ENCODE data around the gene ST7.

Gene ST7

DNA sequence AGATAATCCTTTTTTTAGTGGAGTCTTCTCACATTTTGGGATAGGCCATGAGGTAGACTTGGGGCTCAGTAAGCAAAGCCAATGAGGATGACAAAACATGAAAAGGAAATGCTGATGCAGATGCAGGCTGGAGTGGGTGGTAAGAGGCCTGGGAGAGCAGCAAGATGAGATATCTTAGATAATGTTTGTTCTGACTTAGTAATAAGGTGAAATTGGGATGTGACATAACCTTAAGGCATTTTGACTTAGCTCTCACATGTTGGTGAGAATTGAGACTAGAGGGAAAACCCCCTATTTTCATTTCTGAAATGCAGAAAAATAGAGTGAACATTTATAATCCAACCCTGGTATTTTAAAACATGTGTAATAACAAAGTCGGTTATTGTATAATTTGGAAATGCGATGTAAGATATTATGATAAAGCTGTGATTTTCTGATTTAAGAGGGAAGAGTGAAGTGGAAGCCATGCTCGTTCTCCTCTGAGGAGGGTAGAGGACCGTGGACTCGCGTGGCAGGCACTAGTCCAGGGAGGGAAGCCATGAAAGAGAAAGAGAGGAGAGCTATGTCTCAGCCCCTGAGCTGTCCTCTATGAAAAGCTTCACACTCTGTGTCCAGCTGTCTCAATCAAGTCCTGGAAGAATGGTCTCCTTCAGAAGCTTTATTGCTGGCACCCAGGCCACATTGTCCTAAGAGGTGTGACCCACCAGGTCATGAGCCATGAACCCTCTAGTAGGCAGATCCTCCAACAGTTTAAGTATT, 57.3 kb downstream of the ST7 start:
- peaks cover 3% of the 10 kb centered on the region for H3K4me1 ChIP-seq (ENCODE audit: insufficient read depth, low read length)
- H3K9ac ChIP-seq (ENCODE audit: low read depth, low read length): no peak overlapping the region
- H3K27ac ChIP-seq (ENCODE audit: low read depth, low read length): no peak overlapping the region
- H3K9me3 ChIP-seq (ENCODE audit: insufficient read depth, low read depth, low read length): no peaks in the 10 kb centered on the region
- H3K36me3 ChIP-seq (ENCODE audit: insufficient read depth, low read length): no peaks in the 10 kb centered on the region
- 95% methylated on average over 6 of the region's 6 CpGs for WGBS
- H3K27me3 ChIP-seq (ENCODE audit: insufficient read depth, low read length): no peaks in the 10 kb centered on the region
- no peak overlapping the region for H3K4me3 ChIP-seq (ENCODE audit: low read length)

- WGBS: 73% methylated on average over 6 of the region's 6 CpGs
- H3K4me1 ChIP-seq (ENCODE audit: insufficient read depth, low read length): peaks cover 3% of the 10 kb centered on the region
- no peak overlapping the region for H3K27ac ChIP-seq (ENCODE audit: low read depth, low read length)
- H3K9me3 ChIP-seq (ENCODE audit: insufficient read depth, low read depth, low read length): no peaks in the 10 kb centered on the region
- no peak overlapping the region for H3K9ac ChIP-seq (ENCODE audit: low read depth, low read length)
- no peak overlapping the region for H3K4me3 ChIP-seq (ENCODE audit: low read length)
- no peaks in the 10 kb centered on the region for H3K36me3 ChIP-seq (ENCODE audit: insufficient read depth, low read length)
- no peaks in the 10 kb centered on the region for H3K27me3 ChIP-seq (ENCODE audit: insufficient read depth, low read length)
Observed at GRCh38 chr7:117011419-117012260, 58.3 kb downstream of the ST7 start.

DNA sequence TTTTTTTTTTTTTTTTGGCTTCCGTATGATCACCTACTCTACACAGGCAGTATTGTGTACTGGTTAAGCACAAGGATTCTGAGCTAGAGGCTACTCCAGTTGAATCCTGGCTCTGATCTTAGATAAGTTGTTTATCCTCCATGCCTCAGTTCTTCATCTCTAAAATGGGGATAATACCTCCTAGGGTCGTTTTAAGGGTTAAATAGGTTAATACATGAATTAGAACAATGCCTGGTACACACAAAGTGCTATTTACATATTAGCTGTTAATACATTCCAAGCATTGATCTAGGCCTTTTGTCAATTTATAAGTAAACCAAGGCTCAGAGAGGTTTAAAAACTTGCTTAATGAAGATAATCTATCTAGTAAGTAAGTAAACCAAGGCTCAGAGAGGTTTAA, 59.0 kb downstream of the ST7 start:
- Histone ChIP-seq H3K4me1 (ENCODE audit: insufficient read depth, low read length) (peaks cover 3% of the 10 kb centered on the region), H3K27ac (ENCODE audit: low read depth, low read length) (no peak overlapping the region), H3K4me3 (ENCODE audit: low read length) (no peak overlapping the region), H3K9me3 (ENCODE audit: insufficient read depth, low read depth, low read length) (no peaks in the 10 kb centered on the region), H3K9ac (ENCODE audit: low read depth, low read length) (no peak overlapping the region), H3K36me3 (ENCODE audit: insufficient read depth, low read length) (no peaks in the 10 kb centered on the region), H3K27me3 (ENCODE audit: insufficient read depth, low read length) (no peaks in the 10 kb centered on the region)
- WGBS: no CpG with 5 or more reads among the region's 2 CpGs

GRCh38 chr7:117012696-117013095, 59.4 kb downstream of the ST7 start:
- no peak overlapping the region for H3K9ac ChIP-seq (ENCODE audit: low read depth, low read length)
- no peaks in the 10 kb centered on the region for H3K27me3 ChIP-seq (ENCODE audit: insufficient read depth, low read length)
- H3K4me3 ChIP-seq (ENCODE audit: low read length): no peak overlapping the region
- peaks cover 3% of the 10 kb centered on the region; the same call in 1 of the 2 replicates for H3K4me1 ChIP-seq (ENCODE audit: insufficient read depth, low read length)
- no CpG with 5 or more reads among the region's 1 CpG for WGBS
- H3K9me3 ChIP-seq (ENCODE audit: insufficient read depth, low read depth, low read length): no peaks in the 10 kb centered on the region
- H3K27ac ChIP-seq (ENCODE audit: low read depth, low read length): no peak overlapping the region
- H3K36me3 ChIP-seq (ENCODE audit: insufficient read depth, low read length): no peaks in the 10 kb centered on the region

- H3K36me3 ChIP-seq (ENCODE audit: insufficient read depth, low read length): no peaks in the 10 kb centered on the region
- peaks cover 3% of the 10 kb centered on the region; the same call in 1 of the 2 replicates for H3K4me1 ChIP-seq (ENCODE audit: insufficient read depth, low read length)
- H3K27me3 ChIP-seq (ENCODE audit: insufficient read depth, low read length): no peaks in the 10 kb centered on the region
- WGBS: 89% methylated on average over 2 of the region's 2 CpGs
- H3K9ac ChIP-seq (ENCODE audit: low read depth, low read length): no peak overlapping the region
- H3K27ac ChIP-seq (ENCODE audit: low read depth, low read length): no peak overlapping the region
- H3K4me3 ChIP-seq (ENCODE audit: low read length): no peak overlapping the region
- H3K9me3 ChIP-seq (ENCODE audit: insufficient read depth, low read depth, low read length): no peaks in the 10 kb centered on the region
Observed at GRCh38 chr7:117014099-117014656, 60.9 kb downstream of the ST7 start.

DNA sequence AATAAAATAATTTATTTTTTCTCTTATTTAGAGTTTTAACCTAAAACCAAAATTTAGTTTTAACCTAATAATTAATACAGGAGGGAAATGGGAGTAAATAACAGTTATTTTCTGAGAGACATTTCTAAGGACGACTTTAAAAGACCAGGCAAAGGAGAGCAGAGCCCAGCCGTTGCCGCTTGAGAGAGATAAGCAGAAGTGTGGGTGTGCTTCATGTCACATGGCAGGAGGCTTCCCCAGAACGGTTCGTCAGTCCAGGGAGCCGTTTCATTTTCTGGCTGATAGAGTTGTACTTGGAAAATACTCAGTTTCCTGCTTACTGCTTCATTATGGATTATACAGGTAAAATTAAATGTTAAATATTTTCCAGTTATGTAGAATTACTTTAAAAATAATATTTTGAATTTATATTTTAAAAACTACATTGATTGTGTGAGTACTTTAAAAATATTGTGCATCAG, 61.4 kb downstream of the ST7 start:
- peaks cover 6% of the 10 kb centered on the region for H3K4me1 ChIP-seq (ENCODE audit: insufficient read depth, low read length)
- no peak overlapping the region for H3K27ac ChIP-seq (ENCODE audit: low read depth, low read length)
- H3K4me3 ChIP-seq (ENCODE audit: low read length): no peak overlapping the region
- H3K9me3 ChIP-seq (ENCODE audit: insufficient read depth, low read depth, low read length): no peaks in the 10 kb centered on the region
- no peaks in the 10 kb centered on the region for H3K27me3 ChIP-seq (ENCODE audit: insufficient read depth, low read length)
- no peak overlapping the region for H3K9ac ChIP-seq (ENCODE audit: low read depth, low read length)
- WGBS: 70% methylated on average over 6 of the region's 6 CpGs
- H3K36me3 ChIP-seq (ENCODE audit: insufficient read depth, low read length): no peaks in the 10 kb centered on the region

DNA sequence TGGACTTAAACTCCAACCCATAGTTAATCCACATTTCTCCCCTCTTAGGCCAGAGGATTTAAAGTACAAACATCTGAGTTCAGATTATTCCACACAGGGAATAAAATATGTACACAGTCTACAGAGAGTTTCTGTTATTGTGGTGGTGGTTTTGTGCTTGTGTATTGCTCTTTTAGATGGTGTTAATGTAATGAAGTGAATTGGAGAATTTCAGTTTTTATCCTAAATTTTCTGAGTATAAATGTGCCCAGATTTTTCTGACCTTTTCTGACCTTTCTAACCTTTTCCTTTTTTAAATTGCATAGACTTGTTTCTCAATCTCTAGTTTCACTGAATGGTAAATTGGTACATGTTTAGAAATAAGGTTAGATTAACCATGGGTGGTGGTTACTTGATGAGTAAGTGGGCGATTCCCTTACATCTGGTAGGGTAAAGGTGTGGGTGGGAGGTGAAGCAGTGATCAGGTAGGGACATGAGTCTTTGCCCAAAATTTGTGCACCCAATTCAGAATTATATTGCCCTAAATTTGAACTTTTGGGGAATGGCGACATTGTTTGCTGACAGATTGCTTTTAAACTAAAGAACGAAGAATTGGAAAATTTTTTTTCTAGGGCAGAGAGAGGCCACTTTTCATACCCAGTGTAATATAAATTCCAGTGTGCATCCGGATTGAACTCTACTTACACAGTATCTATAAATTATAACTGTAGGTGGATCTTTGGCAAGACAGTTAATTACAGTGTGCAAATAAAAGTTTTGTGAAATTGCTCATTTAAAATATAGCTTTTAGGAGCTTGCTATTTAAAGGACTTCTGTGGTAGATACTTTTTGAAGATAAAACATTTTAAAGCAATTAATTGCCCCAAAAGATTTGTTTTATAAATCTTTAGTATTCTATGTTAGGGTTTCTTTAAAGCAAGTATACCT, 62.2 kb downstream of the ST7 start:
- H3K9me3 ChIP-seq (ENCODE audit: insufficient read depth, low read depth, low read length): no peaks in the 10 kb centered on the region
- WGBS: 98% methylated on average over 3 of the region's 4 CpGs
- no peaks in the 10 kb centered on the region for H3K27me3 ChIP-seq (ENCODE audit: insufficient read depth, low read length)
- no peaks in the 10 kb centered on the region for H3K36me3 ChIP-seq (ENCODE audit: insufficient read depth, low read length)
- H3K4me1 ChIP-seq (ENCODE audit: insufficient read depth, low read length): peaks cover 15% of the 10 kb centered on the region
- no peak overlapping the region for H3K27ac ChIP-seq (ENCODE audit: low read depth, low read length)
- H3K4me3 ChIP-seq (ENCODE audit: low read length): no peak overlapping the region
- no peak overlapping the region for H3K9ac ChIP-seq (ENCODE audit: low read depth, low read length)

DNA sequence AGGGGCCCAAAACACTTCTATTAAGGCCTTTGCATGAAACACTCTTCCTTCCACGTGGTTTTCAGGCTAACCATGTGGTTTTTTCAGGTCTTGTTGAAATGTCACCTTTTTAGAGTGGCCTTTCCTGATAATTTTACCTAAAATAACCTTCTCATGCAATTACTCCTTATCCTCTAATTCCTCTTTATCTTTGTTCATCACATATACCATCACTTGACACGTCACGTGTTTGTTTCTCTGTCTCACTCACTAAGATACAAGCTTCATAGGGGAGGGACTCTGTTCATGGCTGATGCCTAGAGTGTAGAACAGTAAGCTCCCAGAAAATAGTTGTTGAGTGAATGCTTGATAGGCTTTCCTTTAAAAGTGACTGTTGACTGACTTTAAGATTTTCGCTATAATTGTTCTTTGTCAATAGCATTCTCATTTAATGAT, 63.7 kb downstream of the ST7 start:
- H3K9me3 ChIP-seq (ENCODE audit: insufficient read depth, low read depth, low read length): no peaks in the 10 kb centered on the region
- no peak overlapping the region for H3K9ac ChIP-seq (ENCODE audit: low read depth, low read length)
- no peak overlapping the region for H3K4me3 ChIP-seq (ENCODE audit: low read length)
- no peaks in the 10 kb centered on the region for H3K36me3 ChIP-seq (ENCODE audit: insufficient read depth, low read length)
- H3K27me3 ChIP-seq (ENCODE audit: insufficient read depth, low read length): no peaks in the 10 kb centered on the region
- H3K4me1 ChIP-seq (ENCODE audit: insufficient read depth, low read length): peaks cover 24% of the 10 kb centered on the region
- 92% methylated on average over 3 of the region's 4 CpGs for WGBS
- no peak overlapping the region for H3K27ac ChIP-seq (ENCODE audit: low read depth, low read length)

- Histone ChIP-seq H3K9ac (ENCODE audit: low read depth, low read length) (no peak overlapping the region), H3K9me3 (ENCODE audit: insufficient read depth, low read depth, low read length) (no peaks in the 10 kb centered on the region), H3K27me3 (ENCODE audit: insufficient read depth, low read length) (no peaks in the 10 kb centered on the region), H3K4me1 (ENCODE audit: insufficient read depth, low read length) (peaks cover 24% of the 10 kb centered on the region), H3K4me3 (ENCODE audit: low read length) (no peak overlapping the region), H3K27ac (ENCODE audit: low read depth, low read length) (no peak overlapping the region), H3K36me3 (ENCODE audit: insufficient read depth, low read length) (no peaks in the 10 kb centered on the region)
- 73% methylated on average over 3 of the region's 4 CpGs for WGBS
Observed at GRCh38 chr7:117017702-117018266, 64.5 kb downstream of the ST7 start.

- Histone ChIP-seq H3K4me3 (ENCODE audit: low read length) (no peak overlapping the region), H3K9me3 (ENCODE audit: insufficient read depth, low read depth, low read length) (no peaks in the 10 kb centered on the region), H3K36me3 (ENCODE audit: insufficient read depth, low read length) (no peaks in the 10 kb centered on the region), H3K27me3 (ENCODE audit: insufficient read depth, low read length) (no peaks in the 10 kb centered on the region), H3K27ac (ENCODE audit: low read depth, low read length) (no peak overlapping the region), H3K4me1 (ENCODE audit: insufficient read depth, low read length) (peaks cover 24% of the 10 kb centered on the region), H3K9ac (ENCODE audit: low read depth, low read length) (no peak overlapping the region)
- WGBS: 89% methylated on average over 1 of the region's 1 CpG
Observed at GRCh38 chr7:117018713-117019112, 65.4 kb downstream of the ST7 start.
